HG03135 (cell line): Measurements from ENCODE around the gene B4GALT3.

Experiments
- ATAC-seq: cut with Tn5 transposase; IDR thresholded peaks from one replicate; pipeline ENCODE4 v1.9.1; 2021; ENCODE audit warnings: mild to moderate bottlenecking, moderate library complexity; ENCODE audit not compliant: unreplicated experiment

B4GALT3 gene

DNA sequence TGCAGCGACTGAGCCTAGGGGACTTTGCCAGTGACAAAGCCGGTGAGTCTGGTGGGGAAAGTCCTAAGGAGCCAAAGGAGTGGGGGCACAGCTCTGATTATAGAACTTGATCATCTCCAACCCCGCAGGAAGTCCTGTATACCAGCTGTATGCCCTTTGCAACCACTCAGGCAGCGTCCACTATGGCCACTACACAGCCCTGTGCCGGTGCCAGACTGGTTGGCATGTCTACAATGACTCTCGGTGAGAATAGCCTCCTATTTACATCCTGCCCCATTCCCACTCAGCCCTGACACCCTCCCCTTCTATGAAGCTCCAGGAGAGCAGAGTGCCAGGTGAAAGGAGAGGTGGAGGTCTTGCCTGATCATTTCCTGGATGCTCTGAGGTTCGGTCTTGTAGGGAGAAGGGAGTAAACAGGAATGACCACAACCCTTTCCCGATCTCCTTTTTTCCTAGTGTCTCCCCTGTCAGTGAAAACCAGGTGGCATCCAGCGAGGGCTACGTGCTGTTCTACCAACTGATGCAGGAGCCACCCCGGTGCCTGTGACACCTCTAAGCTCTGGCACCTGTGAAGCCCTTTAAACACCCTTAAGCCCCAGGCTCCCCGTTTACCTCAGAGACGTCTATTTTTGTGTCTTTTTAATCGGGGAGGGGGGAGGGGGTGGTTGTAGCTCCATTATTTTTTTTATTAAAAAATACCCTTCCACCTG, 12.3 kb downstream of the B4GALT3 start:
- ATAC-seq: no peak

DNA sequence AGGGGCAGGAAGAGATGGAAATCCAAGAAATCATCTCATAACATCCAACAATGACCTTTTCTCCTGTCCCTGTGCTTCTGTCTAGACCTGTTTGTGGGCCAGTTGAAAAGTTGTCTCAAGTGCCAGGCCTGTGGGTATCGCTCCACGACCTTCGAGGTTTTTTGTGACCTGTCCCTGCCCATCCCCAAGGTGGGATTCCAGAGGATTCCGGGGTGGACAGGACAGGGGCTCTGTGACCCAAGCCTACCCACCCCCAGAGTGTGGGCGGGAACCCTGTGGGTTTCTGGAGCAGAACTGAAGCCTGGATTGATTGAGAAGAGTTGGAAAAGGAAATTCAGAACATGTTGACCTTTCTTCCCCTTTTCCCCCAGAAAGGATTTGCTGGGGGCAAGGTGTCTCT, 13.5 kb downstream of the B4GALT3 start:
- ATAC-seq: no peak

DNA sequence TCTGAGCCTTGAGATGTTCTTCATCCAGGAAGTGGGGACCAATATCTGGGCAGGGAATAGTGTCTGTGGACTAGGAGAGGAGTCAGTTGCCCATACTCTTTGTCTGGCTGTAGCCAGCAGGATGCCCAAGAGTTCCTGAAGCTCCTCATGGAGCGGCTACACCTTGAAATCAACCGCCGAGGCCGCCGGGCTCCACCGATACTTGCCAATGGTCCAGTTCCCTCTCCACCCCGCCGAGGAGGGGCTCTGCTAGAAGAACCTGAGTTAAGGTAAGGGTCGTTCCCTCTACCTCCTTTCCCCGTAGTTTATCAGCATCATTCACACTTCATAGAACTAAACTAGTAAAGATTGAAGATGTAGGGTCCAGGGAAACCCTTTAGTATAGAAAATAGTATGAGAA, 14.5 kb downstream of the B4GALT3 start:
- no peak for ATAC-seq

DNA sequence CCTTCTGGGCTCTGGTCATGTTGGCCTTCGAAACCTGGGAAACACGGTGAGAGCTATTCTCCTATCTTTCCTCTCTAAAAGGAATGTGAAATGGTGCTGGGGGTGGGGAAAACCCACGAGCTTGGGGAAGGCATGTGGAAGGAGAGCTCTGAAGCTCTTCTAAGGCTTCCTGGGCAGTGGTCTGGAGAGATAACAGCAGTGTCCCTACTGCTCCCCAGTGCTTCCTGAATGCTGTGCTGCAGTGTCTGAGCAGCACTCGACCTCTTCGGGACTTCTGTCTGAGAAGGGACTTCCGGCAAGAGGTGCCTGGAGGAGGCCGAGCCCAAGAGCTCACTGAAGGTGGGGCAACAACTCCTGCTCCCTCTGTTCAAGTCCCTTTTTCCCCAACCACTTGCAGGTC, 15.3 kb downstream of the B4GALT3 start:
- no peak for ATAC-seq

DNA sequence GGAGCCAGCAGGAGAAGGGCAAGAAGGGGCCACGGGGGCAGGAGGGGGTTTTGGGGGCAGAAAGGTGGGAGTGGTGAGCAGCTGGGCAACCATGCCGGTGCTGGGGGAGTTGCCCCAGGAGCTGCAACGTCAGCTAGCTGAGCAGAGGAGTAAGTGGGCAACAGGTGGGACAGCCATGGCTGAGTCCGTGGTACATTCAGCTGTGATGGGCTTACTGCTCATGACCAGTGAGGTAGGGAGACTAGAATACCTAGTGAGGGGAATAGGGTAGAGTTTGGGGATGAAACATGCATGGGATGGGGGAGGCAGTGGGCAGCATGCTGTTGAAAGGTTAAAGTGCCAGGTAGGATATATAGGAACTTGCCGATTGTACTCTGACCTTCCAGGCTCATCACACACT, 15.7 kb downstream of the B4GALT3 start:
- no peak for ATAC-seq

DNA sequence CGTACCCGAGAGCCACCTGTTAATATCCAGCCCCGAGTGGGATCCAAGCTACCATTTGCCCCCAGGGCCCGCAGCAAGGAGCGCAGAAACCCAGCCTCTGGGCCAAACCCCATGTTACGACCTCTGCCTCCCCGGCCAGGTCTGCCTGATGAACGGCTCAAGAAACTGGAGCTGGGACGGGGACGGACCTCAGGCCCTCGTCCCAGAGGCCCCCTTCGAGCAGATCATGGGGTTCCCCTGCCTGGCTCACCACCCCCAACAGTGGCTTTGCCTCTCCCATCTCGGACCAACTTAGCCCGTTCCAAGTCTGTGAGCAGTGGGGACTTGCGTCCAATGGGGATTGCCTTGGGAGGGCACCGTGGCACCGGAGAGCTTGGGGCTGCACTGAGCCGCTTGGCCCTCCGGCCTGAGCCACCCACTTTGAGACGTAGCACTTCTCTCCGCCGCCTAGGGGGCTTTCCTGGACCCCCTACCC, 16.6 kb downstream of the B4GALT3 start:
- ATAC-seq: no peak

DNA sequence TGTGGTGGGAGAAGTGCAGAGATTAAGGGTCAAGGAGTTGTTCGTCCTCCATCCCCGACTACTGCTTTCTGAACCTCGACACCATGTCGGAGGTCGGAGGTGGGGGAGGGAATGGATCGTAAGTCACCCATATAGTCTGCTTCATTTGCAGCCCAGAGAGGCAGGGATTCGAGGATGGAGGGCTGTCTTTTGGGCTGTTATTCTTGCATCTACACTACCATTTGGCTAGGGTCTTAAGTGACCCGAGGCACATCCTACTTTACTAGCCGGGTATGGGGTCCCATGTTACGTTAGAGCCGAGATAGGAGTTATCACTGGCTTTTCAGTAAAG, 17.4 kb downstream of the B4GALT3 start:
- ATAC-seq: peak; percentile 4

DNA sequence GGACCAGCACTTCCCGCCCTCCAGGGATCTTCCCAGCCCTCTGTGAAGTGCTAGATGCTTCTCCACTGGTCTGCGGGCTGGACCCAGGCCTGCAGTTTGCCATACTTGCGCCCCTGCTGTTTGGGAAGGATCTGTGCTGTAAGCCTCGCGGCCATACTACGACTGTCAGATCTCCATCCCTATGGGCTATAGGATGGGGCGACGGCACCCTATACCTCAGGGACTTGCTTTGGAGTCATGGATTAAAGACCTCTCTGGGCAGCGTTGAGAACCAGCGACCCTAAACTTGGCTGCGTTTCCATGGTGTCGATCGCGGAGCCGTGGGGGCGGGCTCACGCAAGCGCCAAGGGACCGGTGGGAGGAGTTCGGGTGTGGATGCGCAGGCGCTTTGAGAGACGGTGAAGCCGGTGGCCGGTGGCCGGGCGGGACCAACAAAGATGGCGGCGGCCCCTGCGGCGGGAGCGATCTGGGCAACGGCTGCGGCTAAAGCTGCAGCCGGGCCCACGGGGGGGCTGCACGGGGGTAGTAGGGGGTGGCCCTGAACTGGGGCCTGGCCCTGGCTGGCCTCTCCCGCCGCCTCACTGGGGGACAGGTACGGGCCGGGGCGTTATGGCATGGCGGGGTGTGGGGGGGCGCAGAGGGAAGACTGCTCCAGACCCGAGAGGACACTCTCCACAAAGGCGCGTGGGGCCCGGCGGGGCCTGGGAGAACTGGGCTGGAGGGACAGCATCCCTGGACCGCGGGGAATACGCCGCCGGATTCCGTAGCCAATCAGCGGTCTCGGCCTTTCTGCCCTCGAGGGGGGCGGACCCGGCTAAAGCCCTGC, 18.0 kb downstream of the B4GALT3 start, which contains the start of gene USP21:
Gene USP21 (plus strand): TSS at position 414 of the 826 bp plus-strand sequence. CDS start 1,141 bp downstream, outside the sequence.
- ATAC-seq: peak; percentile 71

DNA sequence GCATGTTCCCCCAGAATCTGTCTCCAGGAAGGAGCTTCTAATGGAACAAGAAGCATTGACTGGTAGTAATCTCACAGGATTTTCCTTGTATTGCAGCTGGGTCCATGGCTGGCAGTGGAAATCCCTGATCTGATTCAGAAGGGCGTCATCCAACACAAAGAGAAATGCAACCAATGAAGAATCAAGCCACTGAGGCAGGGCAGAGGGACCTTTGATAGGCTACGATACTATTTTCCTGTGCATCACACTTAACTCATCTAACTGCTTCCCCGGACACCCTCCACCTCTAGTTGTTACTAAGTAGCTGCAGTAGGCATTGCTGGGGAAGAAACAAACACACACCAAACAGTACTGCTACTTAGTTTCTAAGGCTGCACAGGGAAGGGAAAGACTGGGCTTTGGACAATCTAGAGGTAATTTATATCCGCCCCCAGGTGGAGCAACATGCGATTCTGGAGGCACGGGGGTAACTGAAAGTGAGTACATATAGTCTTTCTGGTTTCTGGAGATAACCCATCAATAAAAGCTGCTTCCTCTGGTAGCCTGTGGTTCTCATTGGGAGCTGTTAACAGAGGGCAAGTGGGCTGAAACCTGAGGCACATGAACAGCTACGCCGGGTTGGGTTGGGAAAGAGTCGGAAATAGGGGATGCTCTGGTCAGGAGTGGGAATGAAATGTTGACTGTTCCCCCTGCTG, 18.8 kb downstream of the B4GALT3 start:
- ATAC-seq: no peak

DNA sequence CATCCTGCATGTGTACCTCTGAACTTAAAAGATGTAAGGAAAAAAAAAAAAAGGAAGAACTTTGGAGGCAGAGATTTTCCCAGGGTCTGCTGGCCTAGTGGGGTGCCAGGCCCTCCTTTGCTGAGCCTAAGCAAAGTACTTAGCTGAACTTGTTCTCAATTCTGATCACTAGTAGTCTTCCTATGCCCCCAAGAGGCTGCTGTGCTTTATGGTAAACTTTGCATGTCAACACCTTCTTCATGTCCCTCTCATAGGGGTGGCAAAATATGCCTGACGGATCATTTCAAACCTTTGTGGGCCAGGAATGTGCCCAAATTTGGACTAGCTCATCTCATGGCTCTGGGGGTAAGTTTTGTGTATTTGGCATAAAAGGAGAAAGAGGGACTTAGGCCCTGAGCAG, 19.4 kb downstream of the B4GALT3 start:
- no peak for ATAC-seq

DNA sequence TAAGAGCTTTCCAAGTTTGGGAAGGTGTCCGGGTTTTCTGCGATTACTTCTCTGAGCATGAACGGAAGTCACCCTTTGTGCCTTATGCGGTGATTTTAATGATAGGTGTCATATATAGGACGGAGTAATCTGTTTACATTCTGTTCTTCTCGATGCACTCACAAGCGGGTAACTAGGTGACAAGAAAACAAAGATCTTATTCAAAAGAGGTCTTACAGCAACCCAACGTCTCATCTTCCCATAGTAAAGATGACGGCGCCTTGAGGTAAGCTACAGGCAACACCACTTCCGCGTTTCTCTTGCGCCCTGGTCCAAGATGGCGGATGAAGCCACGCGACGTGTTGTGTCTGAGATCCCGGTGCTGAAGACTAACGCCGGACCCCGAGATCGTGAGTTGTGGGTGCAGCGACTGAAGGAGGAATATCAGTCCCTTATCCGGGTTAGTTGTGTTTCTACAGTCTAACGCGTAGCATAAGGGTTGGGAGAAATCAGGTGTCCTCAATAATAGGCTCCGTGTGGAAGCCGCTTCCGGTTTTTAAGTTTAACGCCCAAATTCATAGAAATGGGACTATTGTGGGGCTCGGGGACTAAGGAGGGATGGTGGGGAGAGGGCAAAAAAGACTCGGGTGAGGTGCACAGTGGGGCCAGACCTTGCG, 23.5 kb downstream of the B4GALT3 start, which contains the start of gene UFC1:
Gene UFC1 (plus strand): TSS at position 297 of the 656 bp plus-strand sequence. CDS start 20 bp downstream, at position 317.
- peak; percentile 68 for ATAC-seq

DNA sequence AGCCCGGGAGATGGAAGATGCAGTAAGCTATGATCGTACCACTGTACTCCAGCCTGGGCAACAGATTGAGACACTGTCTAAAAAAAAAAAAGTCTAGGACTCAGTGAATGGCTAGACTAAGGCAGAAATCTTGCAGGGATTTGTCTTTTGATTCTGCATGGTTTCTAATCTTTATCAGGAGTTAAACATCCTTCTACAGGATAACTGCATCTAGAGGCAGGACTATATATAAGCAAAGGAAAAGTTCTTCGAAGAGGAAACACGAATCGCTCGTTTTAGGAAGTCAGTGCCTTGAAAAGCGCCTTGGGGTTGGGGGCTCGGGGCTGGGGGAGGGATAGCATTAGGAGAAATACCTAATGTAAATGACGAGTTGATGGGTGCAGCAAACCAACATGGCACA, 24.1 kb downstream of the B4GALT3 start:
- no peak for ATAC-seq

DNA sequence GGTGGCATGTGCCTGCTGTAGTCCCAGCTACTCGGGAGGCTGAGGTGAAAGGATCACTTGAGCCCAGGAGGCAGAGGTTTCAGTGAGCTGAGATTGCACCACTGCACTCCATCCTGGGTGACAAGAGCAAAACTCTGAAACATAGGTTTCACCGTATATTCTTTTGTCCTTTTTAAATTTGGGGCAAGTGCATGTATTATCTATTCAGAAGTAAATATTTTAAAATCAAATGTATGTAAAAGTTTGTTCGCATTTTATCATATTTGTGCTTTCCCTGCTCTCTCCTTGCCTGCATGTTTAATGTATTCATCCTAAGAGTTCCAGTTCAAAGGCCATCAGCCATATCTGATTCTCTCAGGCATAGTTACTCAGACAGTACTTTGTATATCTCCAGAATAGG, 31.5 kb downstream of the B4GALT3 start:
- ATAC-seq: no peak

DNA sequence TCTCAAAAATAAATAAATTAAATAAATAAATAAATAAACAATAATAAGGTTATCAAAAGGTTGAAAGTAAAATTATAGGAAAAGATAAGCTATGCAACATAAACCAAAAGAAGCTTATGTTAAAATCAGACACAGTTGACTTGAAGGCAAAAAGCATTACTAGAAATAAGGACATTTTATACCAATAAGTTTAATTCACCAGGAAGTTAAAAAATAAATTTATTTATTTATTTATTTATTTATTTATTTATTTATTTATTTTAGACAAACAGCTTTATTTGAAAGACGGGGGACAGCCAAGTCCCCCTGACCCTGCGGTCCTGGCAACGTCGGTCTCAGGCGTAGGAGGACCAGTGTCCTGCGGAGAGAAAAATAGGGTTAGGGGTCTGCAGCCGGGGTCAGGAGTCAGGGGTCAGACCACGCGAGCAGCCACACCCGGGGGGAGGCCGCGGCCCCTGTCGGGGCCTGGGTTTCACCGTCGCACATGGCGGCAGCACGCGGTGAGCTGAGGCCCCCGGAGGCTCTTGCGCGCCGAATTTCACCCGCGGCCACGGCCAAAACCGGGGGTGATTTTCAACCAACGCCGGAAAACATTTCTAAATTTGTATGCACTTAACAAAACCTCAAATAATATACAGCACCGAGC, 36.4 kb downstream of the B4GALT3 start:
- no peak for ATAC-seq

DNA sequence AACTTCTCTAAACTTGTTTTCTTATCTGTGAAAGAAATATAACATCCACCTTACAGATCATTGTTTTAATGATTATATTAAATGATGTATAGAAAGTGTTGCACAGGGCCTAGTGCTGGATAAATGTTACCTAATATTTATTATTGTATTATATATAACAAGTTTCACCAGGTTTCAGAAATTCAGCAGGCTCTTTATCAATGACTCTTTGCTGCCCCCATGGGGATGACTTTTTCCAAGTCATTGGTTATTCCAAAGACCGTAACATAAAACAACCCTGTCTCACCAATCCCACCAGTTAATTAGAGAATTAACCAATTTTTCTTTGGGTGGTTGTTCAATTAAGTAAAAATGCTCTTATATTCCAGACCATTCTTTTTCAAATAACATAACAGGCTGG, 37.5 kb downstream of the B4GALT3 start:
- no peak for ATAC-seq

DNA sequence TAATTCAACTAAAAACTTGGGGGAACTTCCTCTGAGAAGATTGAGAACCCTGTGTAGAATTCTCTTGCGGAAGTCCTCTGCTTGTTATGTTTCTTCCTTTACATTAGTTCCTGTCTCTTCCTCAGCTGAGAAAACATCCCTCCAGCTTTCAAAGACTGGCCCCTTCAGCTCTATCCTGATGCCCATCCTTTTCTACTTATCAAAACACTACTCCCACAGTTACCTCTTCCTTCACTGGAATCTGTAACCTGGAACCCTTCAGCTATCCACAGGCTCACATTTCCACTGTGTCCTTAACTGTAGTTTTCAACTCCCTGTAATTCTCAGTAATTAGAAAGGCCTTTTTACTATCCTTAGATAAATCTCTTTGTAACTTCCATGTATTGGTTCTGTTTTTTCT, 38.9 kb downstream of the B4GALT3 start:
- no peak for ATAC-seq

DNA sequence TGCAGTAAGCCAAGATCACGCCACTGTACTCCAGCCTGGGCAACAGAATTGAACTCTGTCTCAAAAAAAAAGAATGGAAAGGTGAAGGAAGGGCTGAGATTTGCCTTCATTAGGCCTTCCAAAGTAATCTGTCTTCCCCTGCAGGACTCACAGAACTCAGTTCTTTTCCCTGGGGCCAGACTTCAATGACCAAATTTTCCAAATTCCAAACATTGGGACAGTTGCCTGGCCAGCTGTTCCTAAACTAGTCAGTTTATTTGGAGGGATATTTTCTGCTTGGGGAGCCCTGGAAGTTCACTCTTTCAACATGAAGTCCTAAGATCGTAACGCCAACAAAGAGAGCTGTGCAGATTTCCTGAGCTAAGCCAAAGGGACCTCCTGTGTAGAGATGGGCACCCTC, 39.4 kb downstream of the B4GALT3 start:
- ATAC-seq: no peak

DNA sequence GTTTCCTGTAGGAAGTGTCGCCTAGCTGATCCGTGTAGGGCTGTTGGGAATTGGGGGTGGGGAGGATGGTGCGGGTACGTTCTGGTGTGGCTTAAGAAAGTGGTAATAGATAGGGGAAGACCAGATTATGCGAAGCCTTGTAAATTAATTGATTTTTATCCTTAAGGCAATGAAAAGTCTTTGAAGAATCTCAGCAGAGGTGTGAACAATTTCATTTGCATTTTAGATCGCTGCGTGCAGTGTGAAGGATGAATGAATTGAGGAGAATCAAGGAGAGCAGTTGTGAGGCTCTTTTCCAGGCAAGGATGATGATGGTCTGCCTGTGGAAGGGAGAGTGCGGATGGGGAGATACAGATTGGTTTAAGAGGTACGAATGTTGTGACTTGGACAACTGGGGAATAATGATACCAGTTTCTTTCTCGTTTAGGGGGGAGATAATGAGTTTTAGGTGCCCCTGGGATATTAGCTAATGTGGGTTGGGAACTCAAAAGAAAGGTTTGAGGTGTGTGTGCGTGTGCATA, 44.0 kb downstream of the B4GALT3 start:
- no peak for ATAC-seq

DNA sequence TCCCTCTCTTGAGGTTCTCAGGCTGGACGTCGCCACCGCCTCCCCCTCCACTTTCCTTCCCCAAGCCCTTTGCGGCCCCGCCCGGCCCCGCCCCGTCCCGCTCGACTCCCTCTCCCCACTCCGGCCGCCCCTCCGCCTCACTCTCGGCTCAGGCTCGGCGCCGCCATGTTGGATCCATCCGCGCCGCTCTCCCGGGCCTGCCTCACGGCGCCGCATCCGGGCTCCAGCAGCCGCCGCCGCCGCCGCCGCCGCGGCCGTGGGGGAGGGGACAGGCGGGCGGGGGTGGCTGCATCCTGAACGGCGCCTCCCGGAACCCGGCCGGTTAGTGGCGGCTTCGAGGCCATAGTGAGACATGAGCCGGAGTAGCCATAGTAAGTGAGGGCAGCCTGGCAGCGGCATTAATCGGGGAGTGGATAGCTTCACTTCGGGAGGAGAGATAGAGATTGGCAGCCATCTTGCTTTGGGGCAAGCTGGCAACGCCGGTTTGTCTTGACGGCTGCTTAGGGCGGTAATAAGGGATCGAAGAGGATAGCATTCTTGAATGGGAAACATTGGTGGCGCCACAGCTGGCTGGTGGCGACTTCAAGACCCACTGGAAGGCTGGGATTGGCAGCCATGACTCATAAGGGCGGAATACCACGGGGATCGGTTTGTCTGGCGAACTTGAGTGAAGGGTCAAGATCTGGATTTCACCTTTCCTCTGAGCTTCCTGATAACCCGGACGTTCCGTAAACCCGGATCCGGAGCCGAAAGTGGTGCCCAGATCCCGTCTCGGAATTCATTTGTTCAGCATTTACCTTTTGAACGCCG, 44.7 kb downstream of the B4GALT3 start, which contains the start of gene DEDD:
Gene DEDD (minus strand): TSS at position 258 of the 810 bp plus-strand sequence. CDS start 8,205 bp downstream, outside the sequence.
- peak; percentile 96 for ATAC-seq
